Calu3 (cell line): ENCODE results near the gene CD5L. TPM values are rescaled to one million over a fixed set of nuclear protein-coding genes. Genes with fewer than 3 reads are reported as not detected.

Source experiments
- Bru-seq: library from RNA; stranded (reverse); fragments of 400-500 nt; gene quantifications from one replicate; lab custom pipeline; 2021; lab: Mats Ljungman, UMichigan
- BruChase-seq, 2 experiments: library from RNA; stranded (reverse); fragments of 400-500 nt; gene quantifications; one replicate each; lab custom pipeline; 2021; lab: Mats Ljungman, UMichigan
- BruUV-seq: library from RNA; stranded (reverse); fragments of 400-500 nt; replicated peaks from 2 replicates; lab custom pipeline; 2021; lab: Mats Ljungman, UMichigan
- CTCF ChIA-PET: fragments of 300-600 bp; sonication (Branson Sonifier 250); formaldehyde crosslinking; loops from one replicate; lab custom pipeline; 2022; ENCODE audit warnings: antibody characterized with exemption; lab: Charles Lee
- DNase-seq: peaks from one replicate; pipeline ENCODE4 v3.0.0; 2022
- H3K27ac Mint-ChIP-seq: one replicate; pipeline ENCODE4 v1.8.0; 2022; ENCODE audit warnings: mixed read lengths; ENCODE audit not compliant: unreplicated experiment
- H3K27me3 Mint-ChIP-seq: one replicate; pipeline ENCODE4 v1.8.0; 2022; ENCODE audit warnings: mixed read lengths; ENCODE audit not compliant: unreplicated experiment
- H3K36me3 Mint-ChIP-seq: one replicate; pipeline ENCODE4 v1.8.0; 2022; ENCODE audit warnings: mild to moderate bottlenecking, moderate library complexity, mixed read lengths; ENCODE audit not compliant: insufficient read depth, unreplicated experiment
- H3K4me1 Mint-ChIP-seq: one replicate; pipeline ENCODE4 v1.8.0; 2022; ENCODE audit warnings: mild to moderate bottlenecking, low read depth, mixed read lengths; ENCODE audit not compliant: unreplicated experiment
- H3K4me3 Mint-ChIP-seq: one replicate; pipeline ENCODE4 v1.8.0; 2022; ENCODE audit warnings: mild to moderate bottlenecking, low read depth, moderate library complexity, mixed read lengths; ENCODE audit not compliant: unreplicated experiment
- H3K9me3 Mint-ChIP-seq: one replicate; pipeline ENCODE4 v1.8.0; 2022; ENCODE audit warnings: low read depth, mixed read lengths; ENCODE audit not compliant: unreplicated experiment
- CTCF ChIP-seq: fragments of 200-600 bp; IDR thresholded peaks from one replicate; pipeline ENCODE4 v1.8.0; 2022; ENCODE audit warnings: antibody characterized with exemption; ENCODE audit not compliant: unreplicated experiment
- intact Hi-C: fragments of 100-400 bp; cut with micrococcal nuclease; formaldehyde crosslinking; loops from one replicate; pipeline ENCODE4 v1.10.0; 2022; ENCODE audit not compliant: unreplicated experiment
- long read RNA-seq: library from polyadenylated mRNA; stranded (forward); transcript quantifications from one replicate; pipeline ENCODE4 v2.0.0, GENCODE V29; 2022
- total RNA-seq: library from RNA; stranded (reverse); gene quantifications from 2 replicates; pipeline ENCODE4 v1.2.3, GENCODE V29; 2022

CD5L gene
- total RNA-seq, result not detected in 2 replicates
- Bru-seq, nascent RNA, result not detected
- not detected for BruChase-seq, experiment 1, labeled RNA remaining after a 6-hour chase
- BruChase-seq, experiment 2, labeled RNA remaining after a 2-hour chase, result not detected
- long read RNA-seq, result 0 reads

- Mint-ChIP-seq H3K27ac (no peak within 1 kb of the TSS), H3K4me1 (peaks cover 8% of the 10 kb centered on the region), H3K9me3 (peaks cover 4% of the 10 kb centered on the region), H3K36me3 (no peaks in the 10 kb centered on the region), H3K27me3 (peaks cover 13% of the 10 kb centered on the region), H3K4me3 (no peak within 1 kb of the TSS)
- BruUV-seq, result no TSS peak
- CTCF ChIA-PET, result no interaction called here
- no peak for TF ChIP-seq CTCF
- no peak for DNase-seq
- intact Hi-C loops, result no loop called here
Observed at GRCh38 chr1:157841708-157842107, at the start of gene CD5L. CD5L (minus strand) TSS chr1:157841808; CDS start chr1:157841701, 107 bp downstream.

DNA sequence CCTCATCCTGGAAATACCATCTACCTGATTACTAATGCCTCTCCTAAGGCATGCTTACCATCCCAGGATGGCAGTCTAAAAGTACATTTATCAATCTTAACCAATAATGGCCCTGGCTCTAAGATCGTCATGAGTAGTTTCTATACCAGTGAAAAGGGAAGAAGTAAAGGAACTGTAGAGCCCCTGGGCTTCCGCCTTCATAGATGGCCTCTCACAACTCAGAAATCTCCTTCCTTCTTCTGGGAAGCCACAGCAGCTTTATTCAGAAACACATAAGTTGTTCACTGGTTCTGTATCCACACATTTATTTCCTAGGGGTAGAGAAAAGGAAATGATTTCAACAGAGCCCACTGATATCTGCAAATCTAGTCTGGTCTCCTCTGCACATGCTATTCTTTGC is 41.0 kb upstream of the CD5L start:
- DNase-seq, result no peak
- H3K27me3 Mint-ChIP-seq, result no peaks in the 10 kb centered on the region
- no peak overlapping the region for H3K4me3 Mint-ChIP-seq
- H3K9me3 Mint-ChIP-seq, result no peaks in the 10 kb centered on the region
- no TSS peak for BruUV-seq
- no peak overlapping the region for H3K27ac Mint-ChIP-seq
- intact Hi-C loops, result no loop called here
- TF ChIP-seq CTCF, result no peak
- CTCF ChIA-PET, result no interaction called here
- no peaks in the 10 kb centered on the region for H3K36me3 Mint-ChIP-seq
- peaks cover 27% of the 10 kb centered on the region for H3K4me1 Mint-ChIP-seq

GRCh38 chr1:157880621-157881020 is 39.0 kb upstream of the CD5L start:
- Mint-ChIP-seq H3K36me3 (no peaks in the 10 kb centered on the region), H3K27ac (peak overlapping the region; percentile 53), H3K4me1 (peaks cover 27% of the 10 kb centered on the region), H3K27me3 (no peaks in the 10 kb centered on the region), H3K4me3 (peak overlapping the region; percentile 11), H3K9me3 (no peaks in the 10 kb centered on the region)
- intact Hi-C loops, result loop anchor here (2.0 kb wide), 1 partner anchor 244 kb away; no protein-coding TSS in a partner anchor
- CTCF ChIA-PET, result interaction anchor here (0.7 to 1.4 kb wide), 5 partner anchors 68 to 244 kb away, joined by 3 to 4 read pairs (median 3); no protein-coding TSS in a partner anchor
- DNase-seq, result peak; percentile 81
- TF ChIP-seq CTCF, result no peak
- no TSS peak for BruUV-seq

DNA sequence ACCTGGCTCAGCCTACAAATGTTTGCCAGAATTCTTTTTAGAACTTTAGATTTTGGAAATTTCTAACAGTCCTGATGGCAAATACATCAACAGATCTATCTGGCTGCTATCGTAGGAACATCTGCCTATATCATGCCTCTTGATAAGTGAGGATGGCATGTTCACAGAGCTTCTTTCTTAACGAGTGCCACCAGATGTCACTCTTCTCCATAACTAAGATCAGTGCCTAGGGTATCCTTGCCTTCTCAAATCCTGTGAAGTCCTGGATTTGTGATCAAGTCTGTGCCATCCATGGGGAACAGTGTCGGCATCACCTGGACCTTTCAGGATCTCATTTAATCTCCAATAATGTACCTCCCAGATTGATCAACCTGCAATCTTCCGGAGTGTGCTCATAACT is 36.5 kb upstream of the CD5L start:
- DNase-seq, result peak; percentile 44
- CTCF ChIA-PET, result interaction anchor here (0.6 to 1.6 kb wide), 14 partner anchors 52 to 298 kb away, joined by 3 to 55 read pairs (median 4); no protein-coding TSS in a partner anchor
- peak; percentile 53 for TF ChIP-seq CTCF
- no peaks in the 10 kb centered on the region for H3K27me3 Mint-ChIP-seq
- H3K27ac Mint-ChIP-seq, result no peak overlapping the region
- BruUV-seq, result no TSS peak
- no peaks in the 10 kb centered on the region for H3K36me3 Mint-ChIP-seq
- intact Hi-C loops, result loop anchor here (1.0 to 10.0 kb wide), 3 partner anchors 70 to 503 kb away; no protein-coding TSS in a partner anchor
- peaks cover 27% of the 10 kb centered on the region for H3K4me1 Mint-ChIP-seq
- H3K4me3 Mint-ChIP-seq, result no peak overlapping the region
- H3K9me3 Mint-ChIP-seq, result no peaks in the 10 kb centered on the region
